OCI-LY7 (cell line): ENCODE data around the gene FGFR4.

Source experiments
- EZH2phosphoT487 ChIP-seq: fragments of 200-600 bp; sonication (generic); IDR thresholded peaks from 2 replicates; pipeline ENCODE4 v1.6.1; 2018; ENCODE audit warnings: low read depth, borderline replicate concordance, mild to moderate bottlenecking, mixed run types, antibody characterized with exemption, low read length, moderate library complexity, mixed read lengths
- TF ChIP-seq, protein P1 (sequence below): fragments of 200-600 bp; sonication (generic); conservative IDR thresholded peaks from 2 replicates; pipeline ENCODE4 v1.5.1; 2014; ENCODE audit warnings: mild to moderate bottlenecking, antibody characterized with exemption, low read length, moderate library complexity, mixed read lengths

DNA sequence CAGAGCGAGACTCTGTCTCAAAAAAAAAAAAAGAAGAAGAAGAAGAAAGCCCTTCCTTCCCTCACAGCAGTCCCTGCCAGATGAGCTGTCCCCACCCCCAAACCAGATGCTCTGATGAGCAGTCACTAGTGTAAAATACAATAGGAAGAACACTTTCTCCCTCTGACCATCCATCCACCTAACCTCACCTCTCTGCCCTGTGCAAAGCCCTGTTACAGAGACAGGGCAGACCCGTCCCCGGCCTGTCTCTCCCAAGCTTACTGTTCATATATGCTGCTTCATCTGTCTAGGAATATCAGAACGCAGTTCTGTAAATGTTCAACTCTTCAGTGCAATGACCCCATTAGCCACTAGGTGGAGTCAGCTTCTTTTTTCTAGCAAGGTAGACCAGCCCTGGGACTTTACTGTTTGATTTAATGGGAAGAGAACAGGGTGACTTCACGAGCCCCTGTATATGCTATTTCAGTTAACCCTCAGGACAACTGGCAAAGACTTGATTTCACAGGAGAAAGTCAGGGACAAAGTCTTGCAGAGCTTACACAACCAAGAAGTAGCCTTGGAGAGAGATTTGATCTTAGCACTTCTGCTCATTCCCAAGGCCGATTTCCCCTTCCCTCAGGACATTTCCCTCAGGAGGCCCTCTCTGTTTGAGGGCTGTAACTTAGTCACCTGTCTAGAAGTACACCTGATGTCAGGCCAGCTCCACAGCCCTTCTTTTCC lies 14.9 kb upstream of the FGFR4 start:
- TF ChIP-seq, protein P1, sequence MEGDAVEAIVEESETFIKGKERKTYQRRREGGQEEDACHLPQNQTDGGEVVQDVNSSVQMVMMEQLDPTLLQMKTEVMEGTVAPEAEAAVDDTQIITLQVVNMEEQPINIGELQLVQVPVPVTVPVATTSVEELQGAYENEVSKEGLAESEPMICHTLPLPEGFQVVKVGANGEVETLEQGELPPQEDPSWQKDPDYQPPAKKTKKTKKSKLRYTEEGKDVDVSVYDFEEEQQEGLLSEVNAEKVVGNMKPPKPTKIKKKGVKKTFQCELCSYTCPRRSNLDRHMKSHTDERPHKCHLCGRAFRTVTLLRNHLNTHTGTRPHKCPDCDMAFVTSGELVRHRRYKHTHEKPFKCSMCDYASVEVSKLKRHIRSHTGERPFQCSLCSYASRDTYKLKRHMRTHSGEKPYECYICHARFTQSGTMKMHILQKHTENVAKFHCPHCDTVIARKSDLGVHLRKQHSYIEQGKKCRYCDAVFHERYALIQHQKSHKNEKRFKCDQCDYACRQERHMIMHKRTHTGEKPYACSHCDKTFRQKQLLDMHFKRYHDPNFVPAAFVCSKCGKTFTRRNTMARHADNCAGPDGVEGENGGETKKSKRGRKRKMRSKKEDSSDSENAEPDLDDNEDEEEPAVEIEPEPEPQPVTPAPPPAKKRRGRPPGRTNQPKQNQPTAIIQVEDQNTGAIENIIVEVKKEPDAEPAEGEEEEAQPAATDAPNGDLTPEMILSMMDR: peak; percentile 97
- no peak for TF ChIP-seq EZH2phosphoT487
